Ovary (tissue), 3 donors: ENCODE measurements around the gene SAA4.

Experiments used
- POLR2A ChIP-seq: fragments of 450-650 bp; IDR thresholded peaks from one replicate; pipeline ENCODE4 v1.6.1; 2017; ENCODE audit warnings: antibody characterized with exemption, mild to moderate bottlenecking, moderate library complexity
- TF ChIP-seq, protein P1 (sequence below), 3 donors: fragments of 450-650 bp in 2 of 3; fragments of 200-600 bp in 1 of 3; IDR thresholded peaks; one replicate each; pipeline versions ENCODE4 v1.5.1 to v1.8.0; 2016 to 2022; ENCODE audit warnings: antibody characterized with exemption in 3 of 3, mild to moderate bottlenecking in 1 of 3
- donor health status: DM: no; HTN: no; CAD: no.

DNA sequence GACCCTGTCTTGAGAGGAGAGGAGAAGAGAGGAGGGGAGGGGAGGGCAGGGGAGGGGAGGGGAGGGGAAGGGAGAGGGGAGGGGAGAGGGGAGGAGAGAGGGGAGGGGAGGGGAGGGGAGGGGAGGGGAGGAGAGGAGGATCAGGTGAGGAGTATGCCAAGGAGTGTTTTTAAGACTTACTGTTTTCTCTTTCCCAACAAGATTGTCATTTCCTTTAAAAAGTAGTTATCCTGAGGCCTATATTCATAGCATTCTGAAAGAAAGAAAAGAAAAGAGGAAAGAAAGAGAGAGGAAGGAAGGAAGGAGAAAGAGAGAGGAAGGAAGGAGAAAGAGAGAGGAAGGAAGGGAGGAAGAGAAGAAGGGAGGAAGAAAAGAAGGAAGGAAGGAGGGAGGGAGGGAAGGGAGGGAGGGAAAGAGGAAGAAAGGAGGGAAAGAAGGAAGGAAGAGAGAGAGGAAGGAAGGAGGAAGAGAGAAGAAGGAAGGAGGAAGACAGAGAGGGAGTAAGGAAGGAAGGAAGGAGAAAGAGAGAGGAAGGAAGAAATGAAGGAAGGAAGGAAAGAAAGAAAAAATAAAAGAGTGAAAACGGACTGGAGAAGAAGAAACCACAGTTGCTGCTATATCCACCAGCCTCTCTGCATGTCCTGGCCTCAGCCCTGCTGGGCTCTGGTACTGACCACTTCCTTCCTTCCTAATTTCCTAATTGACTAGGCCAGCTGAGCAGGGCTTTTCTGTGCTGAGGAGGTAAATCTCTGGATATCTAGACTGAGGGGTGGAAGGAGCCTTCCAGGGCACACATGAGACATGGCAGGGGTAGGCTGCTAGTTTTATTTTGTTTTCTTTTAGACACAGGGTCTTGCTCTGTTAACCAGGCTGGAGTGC is 28.3 kb upstream of the SAA4 start:
- TF ChIP-seq POLR2A: no peak
- TF ChIP-seq, protein P1, sequence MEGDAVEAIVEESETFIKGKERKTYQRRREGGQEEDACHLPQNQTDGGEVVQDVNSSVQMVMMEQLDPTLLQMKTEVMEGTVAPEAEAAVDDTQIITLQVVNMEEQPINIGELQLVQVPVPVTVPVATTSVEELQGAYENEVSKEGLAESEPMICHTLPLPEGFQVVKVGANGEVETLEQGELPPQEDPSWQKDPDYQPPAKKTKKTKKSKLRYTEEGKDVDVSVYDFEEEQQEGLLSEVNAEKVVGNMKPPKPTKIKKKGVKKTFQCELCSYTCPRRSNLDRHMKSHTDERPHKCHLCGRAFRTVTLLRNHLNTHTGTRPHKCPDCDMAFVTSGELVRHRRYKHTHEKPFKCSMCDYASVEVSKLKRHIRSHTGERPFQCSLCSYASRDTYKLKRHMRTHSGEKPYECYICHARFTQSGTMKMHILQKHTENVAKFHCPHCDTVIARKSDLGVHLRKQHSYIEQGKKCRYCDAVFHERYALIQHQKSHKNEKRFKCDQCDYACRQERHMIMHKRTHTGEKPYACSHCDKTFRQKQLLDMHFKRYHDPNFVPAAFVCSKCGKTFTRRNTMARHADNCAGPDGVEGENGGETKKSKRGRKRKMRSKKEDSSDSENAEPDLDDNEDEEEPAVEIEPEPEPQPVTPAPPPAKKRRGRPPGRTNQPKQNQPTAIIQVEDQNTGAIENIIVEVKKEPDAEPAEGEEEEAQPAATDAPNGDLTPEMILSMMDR (IDR thresholded peaks at IDR 0.05): no peak
